ENCODE results near the gene SCMH1.

Gene SCMH1

DNA sequence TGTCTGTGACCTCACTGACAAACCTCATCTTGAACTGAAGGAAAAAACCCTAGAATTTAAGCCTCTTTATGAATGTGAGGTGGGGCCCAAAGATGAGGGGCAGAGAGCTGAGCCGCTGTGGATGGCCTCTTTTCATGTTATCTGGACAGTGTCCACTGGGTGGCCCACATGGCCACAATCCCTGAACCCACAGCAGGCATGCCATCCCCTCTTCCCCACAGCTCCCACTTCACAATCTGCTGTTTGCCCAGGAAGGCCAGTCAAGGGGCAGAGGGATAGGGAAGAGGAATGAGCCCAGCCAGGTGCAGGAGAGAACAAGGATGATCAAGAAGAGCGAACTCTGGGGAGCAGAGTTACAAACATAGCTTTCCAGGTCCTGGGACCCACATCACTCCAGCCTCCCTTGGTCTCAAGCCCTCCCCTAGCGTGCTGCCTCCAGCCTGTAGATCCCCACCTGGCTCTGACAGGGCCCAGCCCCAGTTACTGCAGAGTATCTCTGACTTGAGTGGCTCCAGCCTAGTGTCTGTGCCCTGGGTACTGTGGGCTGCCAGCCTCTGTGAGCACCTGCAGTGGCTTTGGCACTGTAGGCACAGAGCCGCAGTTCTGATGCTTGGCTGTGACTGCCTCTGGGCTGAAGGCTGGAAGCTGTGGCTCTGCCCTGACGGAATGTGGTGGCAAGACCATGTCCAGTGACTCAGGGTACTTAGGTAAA lies 218.7 kb downstream of the SCMH1 start:
- Histone ChIP-seq H3K27ac (no peak overlapping the region), H3K4me3 (no peak overlapping the region)
- TF ChIP-seq, protein P1, sequence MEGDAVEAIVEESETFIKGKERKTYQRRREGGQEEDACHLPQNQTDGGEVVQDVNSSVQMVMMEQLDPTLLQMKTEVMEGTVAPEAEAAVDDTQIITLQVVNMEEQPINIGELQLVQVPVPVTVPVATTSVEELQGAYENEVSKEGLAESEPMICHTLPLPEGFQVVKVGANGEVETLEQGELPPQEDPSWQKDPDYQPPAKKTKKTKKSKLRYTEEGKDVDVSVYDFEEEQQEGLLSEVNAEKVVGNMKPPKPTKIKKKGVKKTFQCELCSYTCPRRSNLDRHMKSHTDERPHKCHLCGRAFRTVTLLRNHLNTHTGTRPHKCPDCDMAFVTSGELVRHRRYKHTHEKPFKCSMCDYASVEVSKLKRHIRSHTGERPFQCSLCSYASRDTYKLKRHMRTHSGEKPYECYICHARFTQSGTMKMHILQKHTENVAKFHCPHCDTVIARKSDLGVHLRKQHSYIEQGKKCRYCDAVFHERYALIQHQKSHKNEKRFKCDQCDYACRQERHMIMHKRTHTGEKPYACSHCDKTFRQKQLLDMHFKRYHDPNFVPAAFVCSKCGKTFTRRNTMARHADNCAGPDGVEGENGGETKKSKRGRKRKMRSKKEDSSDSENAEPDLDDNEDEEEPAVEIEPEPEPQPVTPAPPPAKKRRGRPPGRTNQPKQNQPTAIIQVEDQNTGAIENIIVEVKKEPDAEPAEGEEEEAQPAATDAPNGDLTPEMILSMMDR (IDR thresholded peaks at IDR 0.05), result no peak
- no peak for DNase-seq (ENCODE audit: low spot score)

DNA sequence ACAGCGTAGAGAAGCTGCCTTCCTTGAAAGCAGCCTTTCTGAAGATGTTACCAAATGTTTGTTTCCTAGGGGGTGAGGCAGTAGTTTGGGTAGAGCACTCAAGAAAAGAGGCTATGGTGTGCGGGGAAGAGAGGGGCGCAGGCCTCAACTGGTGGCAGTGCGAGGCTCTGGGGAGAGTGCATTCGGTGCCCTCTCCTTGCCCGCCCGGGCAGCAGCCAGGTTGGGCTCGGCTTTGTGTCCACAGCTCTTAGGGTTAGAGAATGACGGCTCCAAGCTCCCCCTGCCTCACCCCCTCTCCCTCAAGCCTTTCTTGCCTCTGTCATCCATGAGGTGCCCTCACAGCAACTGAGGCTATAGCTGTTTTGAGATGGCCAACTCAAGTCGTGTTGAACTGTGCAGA lies 219.7 kb downstream of the SCMH1 start:
- DNase-seq (ENCODE audit: low spot score), result no peak
- TF ChIP-seq, protein P1 (IDR thresholded peaks at IDR 0.05), result no peak
- Histone ChIP-seq H3K4me3 (no peak overlapping the region), H3K27ac (no peak overlapping the region)

DNA sequence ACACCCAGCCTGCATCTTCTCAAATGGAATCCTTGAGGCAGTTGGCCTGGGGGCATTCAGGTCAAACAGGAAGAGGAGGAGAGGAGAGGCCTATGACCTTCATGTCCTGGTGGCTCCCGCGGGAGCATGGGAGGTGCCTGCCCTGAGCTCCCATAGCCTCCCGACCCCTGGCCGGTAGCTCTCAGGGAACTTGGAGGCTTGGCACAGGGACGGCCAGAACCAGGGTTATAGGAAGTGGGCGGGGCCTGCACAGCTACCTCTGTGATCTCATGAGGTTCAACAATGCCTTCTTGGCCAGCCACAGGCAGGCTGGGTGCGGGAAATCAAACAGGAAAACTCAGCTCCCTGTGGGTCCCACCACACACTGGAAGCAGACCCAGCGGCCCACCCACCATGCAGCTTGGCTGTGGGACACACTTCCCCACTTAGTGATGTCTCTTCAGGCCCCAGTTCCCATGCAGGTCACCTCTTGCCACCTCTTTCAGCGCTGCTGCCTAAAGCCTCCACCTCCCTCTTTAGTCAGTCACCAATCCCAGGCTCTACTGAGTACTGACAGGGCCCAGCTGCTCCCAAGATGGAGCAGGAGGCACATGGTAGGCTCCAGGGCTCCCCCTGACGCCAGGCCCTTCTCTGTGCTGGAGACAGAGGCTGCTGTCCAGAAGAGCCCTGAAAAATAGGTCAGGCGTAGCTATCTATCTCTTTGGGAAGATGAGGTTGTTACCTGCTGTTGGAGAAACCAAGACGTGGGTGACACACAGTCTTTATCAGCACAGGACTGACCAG lies 220.4 kb downstream of the SCMH1 start, which contains the start of gene SLFNL1:
TSS of gene SLFNL1 (minus strand) at position 200 of the 783 bp plus-strand sequence. CDS start 1,065 bp downstream, outside the sequence.
- TF ChIP-seq, protein P1 (IDR thresholded peaks at IDR 0.05), result no peak
- peak within 1 kb of the TSS in 1 of 2 donors; percentile 40 for H3K27ac ChIP-seq
- H3K4me3 ChIP-seq, result no peak within 1 kb of the TSS
- no peak for DNase-seq (ENCODE audit: low spot score)

DNA sequence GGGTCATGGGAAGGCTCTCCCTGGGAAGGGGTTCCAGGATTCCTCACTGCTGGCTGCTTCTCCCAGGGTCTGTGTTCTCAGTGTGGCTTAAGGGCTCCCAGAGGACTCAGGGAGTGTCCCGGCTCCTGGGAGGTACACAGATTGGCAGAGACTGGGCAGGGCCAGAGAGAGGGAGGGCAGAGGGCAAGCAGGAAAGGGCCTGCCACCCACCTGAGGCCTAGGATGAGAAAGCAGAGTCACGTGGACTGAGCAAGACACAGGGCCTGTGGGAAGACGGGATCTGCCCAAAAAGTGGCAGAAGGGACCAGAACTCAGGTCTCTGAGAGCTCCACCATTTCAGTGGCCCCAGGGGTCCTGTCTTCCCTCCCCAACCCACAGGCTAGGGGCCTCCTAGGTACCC lies 221.5 kb downstream of the SCMH1 start:
- TF ChIP-seq, protein P1 (IDR thresholded peaks at IDR 0.05), result no peak
- Histone ChIP-seq H3K27ac (peak overlapping the region in 1 of 2 donors; percentile 40), H3K4me3 (no peak overlapping the region)
- no peak for DNase-seq (ENCODE audit: low spot score)

DNA sequence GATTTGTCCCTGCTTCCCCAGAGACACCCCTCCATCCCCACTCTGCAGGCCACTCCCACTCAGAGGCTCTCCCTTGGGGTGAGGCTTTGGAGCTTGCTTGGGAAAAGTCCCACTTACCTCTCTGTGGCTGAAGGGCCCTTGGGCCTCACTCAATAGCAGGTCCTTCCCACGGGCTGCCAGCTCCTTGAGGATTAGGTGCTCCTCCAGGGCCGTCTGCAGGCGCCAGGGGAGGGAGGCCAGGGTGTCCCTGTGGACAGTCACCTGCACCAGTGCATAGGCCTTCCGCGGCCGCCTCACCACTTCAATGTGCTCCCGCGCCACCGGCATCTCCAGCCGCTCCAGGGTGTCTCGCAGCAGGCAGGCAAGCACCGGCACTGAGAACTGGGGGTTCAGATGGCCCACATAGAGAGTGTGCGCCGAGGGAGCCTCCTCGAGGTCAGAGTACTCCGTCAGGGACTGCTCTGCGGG lies 222.0 kb downstream of the SCMH1 start:
- H3K27ac ChIP-seq, result no peak overlapping the region
- TF ChIP-seq, protein P1 (IDR thresholded peaks at IDR 0.05), result no peak
- DNase-seq (ENCODE audit: low spot score), result no peak
- no peak overlapping the region for H3K4me3 ChIP-seq

DNA sequence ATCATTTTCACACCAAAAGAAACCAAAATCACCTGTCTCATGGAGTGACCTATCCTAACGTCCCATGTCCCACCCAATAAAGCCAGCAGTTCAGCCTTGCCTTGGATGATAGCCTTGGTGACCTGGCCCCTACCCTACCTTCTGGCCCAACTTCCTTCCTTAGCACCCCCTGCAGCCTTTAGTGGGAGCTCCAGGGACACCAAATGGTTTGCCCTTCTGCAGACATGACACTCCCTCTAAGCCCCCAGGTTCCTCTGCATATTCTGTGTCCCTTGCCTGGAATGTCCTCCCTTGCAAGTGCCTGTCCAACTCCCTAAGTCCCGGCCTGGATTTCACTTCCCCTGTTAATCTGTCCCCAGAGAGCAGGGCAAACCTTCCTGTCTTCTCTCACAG lies 222.8 kb downstream of the SCMH1 start:
- no peak overlapping the region for H3K27ac ChIP-seq
- DNase-seq (ENCODE audit: low spot score), result no peak
- TF ChIP-seq, protein P1 (IDR thresholded peaks at IDR 0.05), result no peak
- H3K4me3 ChIP-seq, result no peak overlapping the region
